Testis (tissue), 3 donors: ENCODE results near the gene TMEM141. TPM values are rescaled to one million over a fixed set of nuclear protein-coding genes. Genes with fewer than 3 reads are reported as not detected.
"Not testable (repeated sequence)": the region's sequence is repeated elsewhere in the genome, so short reads cannot be mapped to it uniquely, and the experiment has no call there.

Source experiments
- DNase-seq: peaks from one replicate; pipeline ENCODE4 v3.0.0-alpha.2; 2019
- H3K27ac ChIP-seq, 2 donors: fragments of 200-600 bp; sonication (generic); one replicate each; pipeline ENCODE4 v1.5.1; 2019
- H3K27me3 ChIP-seq: fragments of 200-600 bp; sonication (generic); one replicate; pipeline ENCODE4 v1.5.1; 2019
- H3K36me3 ChIP-seq: fragments of 200-600 bp; sonication (generic); one replicate; pipeline ENCODE4 v1.5.1; 2017; ENCODE audit warnings: low read depth; ENCODE audit errors: missing control alignments
- H3K4me1 ChIP-seq: fragments of 200-600 bp; sonication (generic); one replicate; pipeline ENCODE4 v1.5.1; 2019
- H3K4me3 ChIP-seq, 2 donors: fragments of 200-600 bp; sonication (generic); one replicate each; pipeline ENCODE4 v1.5.1; 2017 to 2019
- H3K9me3 ChIP-seq: fragments of 200-600 bp; sonication (generic); one replicate; pipeline ENCODE4 v1.5.1; 2017
- POLR2A ChIP-seq: fragments of 450-650 bp; IDR thresholded peaks from one replicate; pipeline ENCODE4 v1.6.1; 2017; ENCODE audit warnings: antibody characterized with exemption, mild to moderate bottlenecking, moderate library complexity
- WGBS, 2 donors: methylation state at CpG; one replicate each; pipeline ENCODE4 v1.1.5; 2018; 5-methylcytosine and 5-hydroxymethylcytosine counted together
- intact Hi-C: fragments of 100-400 bp; cut with DNase I; formaldehyde crosslinking; loops from one replicate; pipeline ENCODE4 v1.15.1; 2023; ENCODE audit warnings: low total_unique reads
- polyA plus RNA-seq: library from polyadenylated mRNA; stranded (reverse); fragments of 350-450 nt; fragmentation: Illumina TruSeq; extraction: RNeasy Lipid Tissue Mini Kit (QIAGEN cat#74804); gene quantifications from one replicate; pipeline ENCODE4 v1.2.3, GENCODE V29; 2014; ENCODE audit warnings: low read depth, low replicate concordance; ENCODE audit not compliant: insufficient read depth
- total RNA-seq, 2 donors: library from RNA; depleted of rRNA; stranded (reverse); fragments of >200 nt; gene quantifications; one replicate each; pipeline ENCODE4 v1.2.3, GENCODE V29; 2016
- TF ChIP-seq, protein P1 (sequence below), 3 experiments: fragments of 450-650 bp in 2 of 3; fragments of 200-600 bp in 1 of 3; sonication (generic) in 1 of 3; IDR thresholded peaks; one replicate each; pipeline ENCODE4 v1.5.1; 2016 to 2019; ENCODE audit warnings: antibody characterized with exemption in 3 of 3, mild to moderate bottlenecking in 2 of 3, moderate library complexity in 1 of 3

The TMEM141 gene
- total and polyA plus RNA-seq, 3 donors from 2014 or later = 80.4 to 127 (median 108) TPM

DNA sequence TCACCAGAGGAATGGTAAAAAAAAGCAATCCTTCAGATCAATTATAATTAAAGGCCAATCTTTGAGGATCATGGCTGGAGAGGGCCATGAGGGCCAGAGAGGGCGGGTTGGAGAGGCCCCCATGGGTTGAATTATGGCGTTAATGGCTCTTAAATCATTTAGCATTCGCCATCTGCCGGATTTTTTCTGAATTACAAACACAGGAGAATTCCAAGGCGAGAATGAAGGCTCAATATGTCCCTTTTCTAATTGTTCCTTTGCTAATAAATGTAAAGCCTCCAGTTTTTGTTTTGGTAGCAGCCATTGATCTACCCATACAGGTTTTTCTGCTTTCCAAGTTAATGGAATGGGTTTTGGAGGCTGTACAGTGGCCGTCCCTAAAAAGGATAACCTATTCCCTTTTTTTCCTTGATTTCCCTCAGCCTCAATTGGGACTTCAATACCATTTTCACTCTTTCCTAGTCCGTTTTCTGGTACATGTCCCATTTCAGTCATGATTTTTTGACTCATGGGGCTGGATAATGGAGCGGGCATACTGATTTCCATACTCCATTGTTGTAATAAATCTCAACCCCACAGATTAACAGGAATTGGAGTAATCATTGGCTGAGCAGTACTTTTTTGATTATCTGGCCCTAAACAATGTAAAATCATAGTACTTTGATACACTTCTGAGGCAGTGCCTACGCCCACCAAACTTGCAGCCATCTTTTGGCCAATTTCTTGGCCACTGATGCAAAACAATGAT is 6.7 kb upstream of the TMEM141 start:
- no peak overlapping the region for H3K4me3 ChIP-seq
- H3K9me3 ChIP-seq = no peaks in the 10 kb centered on the region
- no peak overlapping the region for H3K27ac ChIP-seq
- no peaks in the 10 kb centered on the region for H3K36me3 ChIP-seq
- intact Hi-C loops = no loop called here
- DNase-seq = no peak
- H3K27me3 ChIP-seq = no peaks in the 10 kb centered on the region
- no peak for TF ChIP-seq POLR2A
- TF ChIP-seq, protein P1, sequence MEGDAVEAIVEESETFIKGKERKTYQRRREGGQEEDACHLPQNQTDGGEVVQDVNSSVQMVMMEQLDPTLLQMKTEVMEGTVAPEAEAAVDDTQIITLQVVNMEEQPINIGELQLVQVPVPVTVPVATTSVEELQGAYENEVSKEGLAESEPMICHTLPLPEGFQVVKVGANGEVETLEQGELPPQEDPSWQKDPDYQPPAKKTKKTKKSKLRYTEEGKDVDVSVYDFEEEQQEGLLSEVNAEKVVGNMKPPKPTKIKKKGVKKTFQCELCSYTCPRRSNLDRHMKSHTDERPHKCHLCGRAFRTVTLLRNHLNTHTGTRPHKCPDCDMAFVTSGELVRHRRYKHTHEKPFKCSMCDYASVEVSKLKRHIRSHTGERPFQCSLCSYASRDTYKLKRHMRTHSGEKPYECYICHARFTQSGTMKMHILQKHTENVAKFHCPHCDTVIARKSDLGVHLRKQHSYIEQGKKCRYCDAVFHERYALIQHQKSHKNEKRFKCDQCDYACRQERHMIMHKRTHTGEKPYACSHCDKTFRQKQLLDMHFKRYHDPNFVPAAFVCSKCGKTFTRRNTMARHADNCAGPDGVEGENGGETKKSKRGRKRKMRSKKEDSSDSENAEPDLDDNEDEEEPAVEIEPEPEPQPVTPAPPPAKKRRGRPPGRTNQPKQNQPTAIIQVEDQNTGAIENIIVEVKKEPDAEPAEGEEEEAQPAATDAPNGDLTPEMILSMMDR (IDR thresholded peaks at IDR 0.05) = peak; percentile 45 to 63 (median 54)
- 47 to 67% methylated on average over 9 of the region's 9 CpGs for WGBS, 2 donors
- H3K4me1 ChIP-seq = peaks cover 26% of the 10 kb centered on the region

DNA sequence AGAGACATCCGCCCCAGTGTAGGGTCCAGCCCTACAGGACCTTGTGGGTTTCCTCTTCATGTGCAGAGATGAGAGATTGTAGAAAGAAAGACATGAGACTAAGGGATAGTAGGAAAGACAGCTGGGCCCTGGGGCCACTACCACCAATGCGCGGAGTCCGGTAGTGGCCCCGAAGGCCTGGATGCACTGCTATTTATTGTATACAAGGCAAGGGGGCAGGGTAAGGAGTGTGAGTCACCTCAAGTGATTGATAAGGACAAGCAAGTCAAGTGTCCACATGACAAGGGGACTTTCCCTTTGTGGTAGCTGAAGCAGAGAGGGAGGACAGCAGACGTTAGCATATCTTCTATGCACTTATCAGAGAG is 6.2 kb upstream of the TMEM141 start:
- H3K9me3 ChIP-seq = no peaks in the 10 kb centered on the region
- no peak for TF ChIP-seq POLR2A
- TF ChIP-seq, protein P1 (IDR thresholded peaks at IDR 0.05) = no peak
- no peaks in the 10 kb centered on the region for H3K36me3 ChIP-seq
- 88 to 90% methylated on average over 6 of the region's 6 CpGs for WGBS, 2 donors
- no peak for DNase-seq
- H3K4me3 ChIP-seq = no peak overlapping the region
- intact Hi-C loops = loop anchor here (5.0 kb wide), 1 partner anchor 242 kb away; the partner anchor contains the start of gene ABCA2
- H3K4me1 ChIP-seq = peaks cover 31% of the 10 kb centered on the region
- H3K27me3 ChIP-seq = no peaks in the 10 kb centered on the region
- H3K27ac ChIP-seq = no peak overlapping the region

DNA sequence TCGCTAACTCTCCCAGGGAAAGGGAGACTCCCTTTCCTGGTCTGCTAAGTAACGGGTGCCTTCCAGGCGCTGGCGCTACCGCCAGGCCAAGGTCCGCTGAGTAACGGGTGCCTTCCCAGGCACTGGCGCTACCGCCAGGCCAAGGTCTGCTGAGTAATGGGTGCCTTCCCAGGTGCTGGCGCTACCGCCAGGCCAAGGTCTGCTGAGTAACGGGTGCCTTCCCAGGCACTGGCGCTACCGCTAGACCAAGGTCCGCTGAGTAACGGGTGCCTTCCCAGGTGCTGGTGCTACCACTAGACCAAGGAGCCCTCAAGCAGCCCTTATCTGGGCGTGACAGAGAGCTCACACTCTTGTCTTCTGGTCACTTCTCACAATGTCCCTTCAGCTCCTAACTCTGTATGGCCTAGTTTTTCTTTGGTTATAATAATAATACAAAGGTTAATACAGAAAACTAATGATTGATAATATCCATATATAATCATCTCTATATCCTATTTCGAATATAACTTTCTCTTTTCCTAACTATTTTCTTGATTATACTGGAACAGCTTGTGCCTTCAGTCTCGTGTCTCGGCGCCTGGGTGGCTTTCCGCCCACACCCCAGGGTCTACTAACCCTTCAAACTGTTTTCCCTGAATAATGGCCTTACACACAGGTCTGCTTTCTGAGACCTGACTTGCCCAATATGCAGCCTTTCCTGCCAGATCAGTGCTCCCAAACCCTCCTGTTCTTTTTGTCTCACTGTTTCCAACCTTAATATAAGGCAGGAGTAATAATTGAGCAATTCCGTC is 5.4 kb upstream of the TMEM141 start:
- WGBS, 2 donors = 80 to 83% methylated on average over 22 to 23 of the region's 23 CpGs
- intact Hi-C loops = loop anchor here (5.0 kb wide), 1 partner anchor 242 kb away; the partner anchor contains the start of gene ABCA2
- DNase-seq, H3K9me3 ChIP-seq, H3K27me3 ChIP-seq, H3K36me3 ChIP-seq, H3K4me3 ChIP-seq, H3K27ac ChIP-seq: not testable (repeated sequence)
- H3K4me1 ChIP-seq = peaks cover 38% of the 10 kb centered on the region

DNA sequence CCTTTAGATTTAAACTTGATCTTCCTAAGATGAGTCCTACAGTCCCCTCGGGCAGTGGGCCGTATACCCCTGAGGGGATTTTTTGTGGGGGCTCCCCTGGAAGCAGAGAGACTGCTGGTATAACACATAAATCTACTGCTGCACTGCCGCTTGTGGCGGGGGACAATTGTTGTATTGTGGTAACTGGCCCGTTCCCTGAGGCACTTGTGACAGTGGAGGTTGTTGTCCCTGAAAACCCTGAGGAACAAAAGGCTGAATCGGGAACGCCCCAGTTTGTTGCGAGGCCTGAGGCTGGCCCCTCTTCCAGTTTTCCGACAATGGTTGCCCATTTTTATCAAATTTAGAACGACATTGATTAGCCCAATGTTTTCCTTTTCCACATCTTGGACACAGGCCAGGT is 4.7 kb upstream of the TMEM141 start:
- intact Hi-C loops = loop anchor here (5.0 kb wide), 1 partner anchor 241 kb away; the partner anchor contains the start of gene ABCA2
- Histone ChIP-seq H3K27me3 (no peaks in the 10 kb centered on the region), H3K27ac (no peak overlapping the region), H3K4me3 (no peak overlapping the region), H3K4me1 (peaks cover 38% of the 10 kb centered on the region), H3K9me3 (no peaks in the 10 kb centered on the region), H3K36me3 (no peaks in the 10 kb centered on the region)
- 71 to 77% methylated on average over 10 of the region's 10 CpGs for WGBS, 2 donors
- no peak for TF ChIP-seq POLR2A
- TF ChIP-seq, protein P1 (IDR thresholded peaks at IDR 0.05) = no peak
- DNase-seq = no peak

DNA sequence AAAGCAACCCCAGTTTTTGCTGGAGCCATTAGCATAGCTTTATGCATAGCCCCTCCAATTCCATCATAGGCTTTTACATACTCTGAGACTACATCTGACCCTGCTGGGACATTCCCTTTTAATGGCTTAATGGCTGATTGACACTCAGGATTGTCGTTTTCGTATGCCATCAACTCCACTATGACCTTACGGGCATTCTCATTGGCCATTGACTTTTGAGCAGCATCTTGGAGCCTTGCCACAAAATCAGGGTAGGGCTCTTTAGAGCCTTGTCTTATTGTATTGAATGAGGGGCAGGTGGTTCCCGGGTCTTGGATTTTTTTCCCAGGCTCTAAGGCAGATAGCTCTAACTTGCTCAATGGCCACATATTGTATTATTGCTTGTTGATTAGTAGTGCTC is 4.2 kb upstream of the TMEM141 start:
- H3K27me3 ChIP-seq, H3K27ac ChIP-seq: not testable (repeated sequence)
- 54 to 63% methylated on average over 4 of the region's 4 CpGs for WGBS, 2 donors

More for the DNA sequence above, 4.2 kb upstream of the TMEM141 start:
- intact Hi-C loops = loop anchor here (5.0 kb wide), 1 partner anchor 240 kb away; the partner anchor contains the start of gene ABCA2
- H3K4me1 ChIP-seq = peaks cover 41% of the 10 kb centered on the region
- H3K36me3 ChIP-seq, H3K4me3 ChIP-seq, H3K9me3 ChIP-seq, DNase-seq: not testable (repeated sequence)
